Measurements from ENCODE around the gene ESRRB. TPM values are rescaled to one million over a fixed set of nuclear protein-coding genes. Genes with fewer than 3 reads are reported as not detected.

ESRRB gene
- total and polyA plus RNA-seq, 8 donors = 0.58 to 4.6 (median 3.8) TPM; not detected in 2

DNA sequence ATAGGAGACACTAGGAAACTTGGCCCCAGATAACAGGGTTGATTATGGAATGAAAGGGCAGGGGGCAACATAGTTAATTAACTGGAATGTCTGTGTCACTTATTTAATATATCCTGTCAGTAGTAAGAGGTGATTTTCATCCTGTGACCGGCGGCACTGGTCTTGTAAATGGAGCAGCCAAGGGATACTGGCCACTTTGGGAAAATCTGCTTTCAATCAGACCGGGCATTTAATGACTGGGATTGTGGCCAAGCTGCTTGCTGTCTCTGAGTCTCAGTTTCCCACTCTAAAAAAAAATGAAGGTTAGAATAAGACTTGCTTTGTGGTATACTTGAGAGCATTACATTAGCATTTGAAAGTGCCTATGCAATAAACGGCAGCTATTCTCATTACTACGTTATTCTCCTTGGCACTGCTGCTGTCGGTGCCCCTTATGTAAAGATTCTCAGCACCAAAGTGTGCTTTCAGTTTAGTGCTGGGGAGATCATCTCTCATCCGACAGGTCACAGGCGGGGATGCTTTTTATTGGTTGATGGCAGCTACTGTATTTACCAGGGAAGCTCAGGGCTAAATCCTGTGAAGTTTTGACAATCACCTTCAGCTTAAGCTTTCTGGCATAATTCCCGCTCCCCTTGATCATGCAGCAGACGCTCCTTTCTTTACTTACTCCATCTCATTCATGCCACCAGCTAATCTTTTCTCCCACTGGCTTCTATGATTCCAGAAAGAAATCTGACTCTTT, 162.1 kb downstream of the ESRRB start:
- intact Hi-C loops (cut with DNase I; ENCODE audit: low total_unique reads) = no loop called here
- 57 to 65% (median 62%) methylated on average over 10 of the region's 10 CpGs for WGBS, 5 donors
- Histone ChIP-seq H3K36me3 (no peaks in the 10 kb centered on the region), H3K27me3 (peaks cover 0 to 27% (median 0%) of the 10 kb centered on the region in 3 donors), H3K4me3 (no peak overlapping the region), H3K4me1 (peaks cover 0 to 4% (median 0%) of the 10 kb centered on the region in 4 donors), H3K27ac (no peak overlapping the region), H3K9me3 (no peaks in the 10 kb centered on the region)
- no peak for DNase-seq
- TF ChIP-seq POLR2A (IDR thresholded peaks at IDR 0.05) (no peak), POLR2AphosphoS5 (IDR thresholded peaks at IDR 0.05) (no peak), EP300 (IDR thresholded peaks at IDR 0.05) (no peak)
- TF ChIP-seq, protein P1, sequence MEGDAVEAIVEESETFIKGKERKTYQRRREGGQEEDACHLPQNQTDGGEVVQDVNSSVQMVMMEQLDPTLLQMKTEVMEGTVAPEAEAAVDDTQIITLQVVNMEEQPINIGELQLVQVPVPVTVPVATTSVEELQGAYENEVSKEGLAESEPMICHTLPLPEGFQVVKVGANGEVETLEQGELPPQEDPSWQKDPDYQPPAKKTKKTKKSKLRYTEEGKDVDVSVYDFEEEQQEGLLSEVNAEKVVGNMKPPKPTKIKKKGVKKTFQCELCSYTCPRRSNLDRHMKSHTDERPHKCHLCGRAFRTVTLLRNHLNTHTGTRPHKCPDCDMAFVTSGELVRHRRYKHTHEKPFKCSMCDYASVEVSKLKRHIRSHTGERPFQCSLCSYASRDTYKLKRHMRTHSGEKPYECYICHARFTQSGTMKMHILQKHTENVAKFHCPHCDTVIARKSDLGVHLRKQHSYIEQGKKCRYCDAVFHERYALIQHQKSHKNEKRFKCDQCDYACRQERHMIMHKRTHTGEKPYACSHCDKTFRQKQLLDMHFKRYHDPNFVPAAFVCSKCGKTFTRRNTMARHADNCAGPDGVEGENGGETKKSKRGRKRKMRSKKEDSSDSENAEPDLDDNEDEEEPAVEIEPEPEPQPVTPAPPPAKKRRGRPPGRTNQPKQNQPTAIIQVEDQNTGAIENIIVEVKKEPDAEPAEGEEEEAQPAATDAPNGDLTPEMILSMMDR (IDR thresholded peaks at IDR 0.05) = no peak

DNA sequence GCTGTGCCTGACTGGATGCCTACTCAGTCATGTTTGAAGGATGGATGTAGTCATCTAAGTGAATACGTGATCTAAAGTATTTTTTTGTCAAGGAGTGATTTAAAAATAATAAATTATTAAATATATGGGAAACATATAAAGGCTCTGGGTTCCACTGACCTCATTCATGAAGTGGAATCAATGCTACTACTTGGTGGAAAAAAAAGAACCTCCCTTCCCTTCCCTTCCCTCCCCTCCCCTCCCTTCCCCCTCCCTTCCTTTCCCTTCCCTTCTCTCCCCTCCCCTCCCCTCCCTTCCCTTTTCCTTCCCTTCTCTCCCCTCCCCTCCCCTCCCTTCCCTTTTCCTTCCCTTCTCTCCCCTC, 162.7 kb downstream of the ESRRB start:
- WGBS, 5 donors = 42 to 58% (median 52%) methylated on average over 1 of the region's 1 CpG
- Histone ChIP-seq H3K4me3 (no peak overlapping the region), H3K27me3 (peaks cover 0 to 28% (median 0%) of the 10 kb centered on the region in 3 donors), H3K9me3 (no peaks in the 10 kb centered on the region), H3K36me3 (no peaks in the 10 kb centered on the region), H3K27ac (no peak overlapping the region), H3K4me1 (peaks cover 0 to 4% (median 0%) of the 10 kb centered on the region in 4 donors)
- no peak for DNase-seq
- TF ChIP-seq POLR2AphosphoS5 (IDR thresholded peaks at IDR 0.05) = no peak
- no peak for TF ChIP-seq EP300 (IDR thresholded peaks at IDR 0.05)
- TF ChIP-seq, protein P1 (IDR thresholded peaks at IDR 0.05) = no peak
- TF ChIP-seq POLR2A (IDR thresholded peaks at IDR 0.05) = no peak
- intact Hi-C loops (cut with DNase I; ENCODE audit: low total_unique reads) = no loop called here

DNA sequence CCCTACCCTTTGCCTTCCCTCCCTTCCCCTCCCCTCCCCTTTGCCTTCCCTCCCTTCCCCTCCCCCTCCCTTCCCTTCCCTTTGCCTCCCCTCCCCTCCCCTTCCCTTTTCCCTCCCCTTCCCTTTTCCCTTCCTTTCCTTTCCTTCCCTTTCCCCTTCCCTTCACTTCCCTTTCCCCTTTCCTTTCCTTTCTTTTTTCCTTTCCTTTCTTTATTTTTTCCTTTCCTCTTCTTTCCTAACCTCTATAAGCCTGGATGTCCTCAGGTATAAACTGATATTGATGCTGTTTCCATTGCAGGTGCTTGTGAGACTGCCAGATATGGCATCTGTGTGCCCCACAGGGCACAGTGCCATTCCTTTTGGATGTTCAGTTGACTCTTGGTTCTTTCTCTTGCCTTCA, 163.2 kb downstream of the ESRRB start:
- intact Hi-C loops (cut with DNase I; ENCODE audit: low total_unique reads) = no loop called here
- H3K36me3 ChIP-seq = no peaks in the 10 kb centered on the region

DNA sequence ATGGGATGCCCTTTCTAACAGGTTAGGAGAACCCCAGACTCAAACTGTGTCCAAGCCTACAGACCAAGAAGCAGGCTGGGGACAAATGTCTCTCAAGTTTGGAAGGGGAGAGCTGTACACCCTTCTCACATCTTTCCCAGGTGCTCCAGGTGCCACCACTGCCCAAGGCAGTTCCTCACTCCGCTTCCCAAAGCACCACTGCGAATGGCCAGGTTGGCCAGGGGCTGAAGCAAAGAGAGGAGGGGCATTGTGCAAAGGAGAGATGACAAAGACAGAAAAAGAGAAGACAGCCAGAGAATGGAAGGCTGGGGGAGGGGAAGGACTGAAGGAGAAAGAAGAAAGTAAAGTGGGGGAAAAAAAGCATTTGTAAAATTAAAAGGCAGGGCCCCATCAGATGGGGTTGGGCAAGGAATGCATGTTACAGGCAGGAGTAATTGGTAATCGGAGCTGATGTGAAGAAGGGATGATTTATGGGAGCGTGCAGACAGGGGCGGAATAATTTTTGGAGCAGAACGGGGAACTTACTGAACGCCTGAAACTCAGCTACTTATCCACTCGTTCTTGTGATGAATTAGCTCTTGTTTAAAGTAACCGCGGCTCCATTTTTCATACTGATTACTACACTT, 165.8 kb downstream of the ESRRB start:
- no peaks in the 10 kb centered on the region for H3K9me3 ChIP-seq
- H3K36me3 ChIP-seq = no peaks in the 10 kb centered on the region
- 27 to 34% (median 31%) methylated on average over 10 of the region's 10 CpGs for WGBS, 5 donors
- H3K4me3 ChIP-seq = no peak overlapping the region
- H3K27ac ChIP-seq = no peak overlapping the region
- TF ChIP-seq POLR2A (IDR thresholded peaks at IDR 0.05) (no peak), POLR2AphosphoS5 (IDR thresholded peaks at IDR 0.05) (no peak), EP300 (IDR thresholded peaks at IDR 0.05) (no peak)
- TF ChIP-seq, protein P1 (IDR thresholded peaks at IDR 0.05) = no peak
- H3K4me1 ChIP-seq = peaks cover 0 to 4% (median 0%) of the 10 kb centered on the region in 4 donors
- intact Hi-C loops (cut with DNase I; ENCODE audit: low total_unique reads) = no loop called here
- peak in 1 of 2 donors; percentile 10 for DNase-seq
- peaks cover 0 to 46% (median 0%) of the 10 kb centered on the region in 3 donors for H3K27me3 ChIP-seq

More for the DNA sequence above, 163.2 kb downstream of the ESRRB start:
- peaks cover 0 to 32% (median 0%) of the 10 kb centered on the region in 3 donors for H3K27me3 ChIP-seq
- H3K9me3 ChIP-seq = no peaks in the 10 kb centered on the region
- H3K4me1 ChIP-seq = peaks cover 0 to 4% (median 0%) of the 10 kb centered on the region in 4 donors
- H3K27ac ChIP-seq = no peak overlapping the region
- TF ChIP-seq, protein P1 (IDR thresholded peaks at IDR 0.05) = no peak
- TF ChIP-seq POLR2AphosphoS5 (IDR thresholded peaks at IDR 0.05) (no peak), EP300 (IDR thresholded peaks at IDR 0.05) (no peak), POLR2A (IDR thresholded peaks at IDR 0.05) (no peak)
- DNase-seq = no peak
- no peak overlapping the region for H3K4me3 ChIP-seq

All from stomach (tissue), 9 donors.